Tibial nerve (tissue), 4 donors: Measurements from ENCODE around the gene ARID5B. TPM values are rescaled to one million over a fixed set of nuclear protein-coding genes. Genes with fewer than 3 reads are reported as not detected.

ENCODE experiments used
- DNase-seq, 2 donors: peaks; one replicate each; pipeline ENCODE4 v3.0.0-alpha.2; 2019; ENCODE audit warnings: low spot score in 2 of 2
- H3K27ac ChIP-seq, 4 donors: fragments of 200-600 bp; sonication (generic) in 3 of 4; one replicate each; pipeline ENCODE4 v1.5.1; 2017 to 2019; ENCODE audit warnings: mild to moderate bottlenecking in 1 of 4
- H3K27me3 ChIP-seq, 2 donors: fragments of 200-600 bp; sonication (generic) in 1 of 2; one replicate each; pipeline versions ENCODE4 v1.5.1 to v1.6.0; 2017 to 2019
- H3K36me3 ChIP-seq, 3 donors: fragments of 200-600 bp; sonication (generic); one replicate each; pipeline ENCODE4 v1.5.1; 2018 to 2019
- H3K4me1 ChIP-seq, 4 donors: fragments of 200-600 bp; sonication (generic) in 3 of 4; one replicate each; pipeline ENCODE4 v1.5.1; 2017 to 2019
- H3K4me3 ChIP-seq, 4 donors: fragments of 200-600 bp; sonication (generic) in 3 of 4; one replicate each; pipeline ENCODE4 v1.5.1; 2017 to 2019; ENCODE audit warnings: mild to moderate bottlenecking in 1 of 4, moderate library complexity in 1 of 4
- H3K9me3 ChIP-seq, 4 donors: fragments of 200-600 bp; sonication (generic) in 3 of 4; one replicate each; pipeline ENCODE4 v1.5.1; 2017 to 2019
- EP300 ChIP-seq, 2 donors: sonication (generic); formaldehyde crosslinking; IDR thresholded peaks; one replicate each; pipeline ENCODE4 v1.6.1; 2017; ENCODE audit warnings: antibody characterized with exemption in 2 of 2, mild to moderate bottlenecking in 1 of 2
- POLR2A ChIP-seq, 2 donors: fragments of 450-650 bp; IDR thresholded peaks; one replicate each; pipeline ENCODE4 v1.6.1; 2017; ENCODE audit warnings: antibody characterized with exemption in 2 of 2, mild to moderate bottlenecking in 2 of 2, moderate library complexity in 2 of 2
- WGBS, 2 donors: methylation state at CpG; one replicate each; pipeline ENCODE4 v1.1.5; 2018; 5-methylcytosine and 5-hydroxymethylcytosine counted together
- total RNA-seq, 4 donors: library from RNA; depleted of rRNA; stranded (reverse); fragments of >200 nt; gene quantifications; one replicate each; pipeline ENCODE4 v1.1.0, GENCODE V29; 2016
- TF ChIP-seq, protein P1 (sequence below), 5 experiments: fragments of 200-600 bp in 3 of 5; fragments of 450-650 bp in 2 of 5; sonication (generic) in 3 of 5; IDR thresholded peaks; one replicate each; pipeline ENCODE4 v1.5.1; 2016 to 2019; ENCODE audit warnings: antibody characterized with exemption in 5 of 5, mild to moderate bottlenecking in 3 of 5, moderate library complexity in 2 of 5

ARID5B gene
- total RNA-seq, 4 donors from 2014 or later = 47.4 to 82.2 (median 62.6) TPM

DNA sequence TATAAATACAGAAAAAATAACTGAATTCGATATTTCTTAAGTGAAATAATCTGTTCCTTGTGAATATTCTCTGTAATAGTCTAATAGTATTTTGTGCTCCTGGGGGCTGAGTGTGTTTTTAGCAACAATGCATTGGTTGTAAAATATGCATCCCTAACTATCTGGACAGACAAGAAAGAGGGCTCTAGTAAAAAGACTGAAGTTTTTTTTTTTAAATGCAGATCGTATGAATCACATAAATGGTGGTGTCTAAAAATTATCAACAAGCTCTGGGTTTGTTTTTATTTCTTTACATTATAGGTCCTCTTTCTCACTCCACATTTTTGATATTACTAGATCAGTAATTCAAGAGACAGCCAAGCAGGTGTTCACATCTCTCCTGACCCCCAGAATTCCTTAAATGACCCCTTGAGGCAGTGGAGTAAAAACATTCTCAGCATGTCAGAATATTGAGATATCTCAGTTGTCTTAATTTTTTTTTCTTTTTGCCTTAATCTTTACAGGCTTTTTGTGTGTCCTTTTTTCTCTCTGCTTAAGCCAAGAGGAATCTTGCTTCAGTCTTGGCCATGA is 18.2 kb downstream of the ARID5B start:
- DNase-seq = no peak
- no peak overlapping the region for H3K27ac ChIP-seq
- WGBS, 2 donors = 48 to 62% methylated on average over 2 of the region's 2 CpGs
- no peaks in the 10 kb centered on the region for H3K27me3 ChIP-seq
- peaks cover 0 to 4% (median 0%) of the 10 kb centered on the region in 3 donors for H3K36me3 ChIP-seq
- H3K9me3 ChIP-seq = no peaks in the 10 kb centered on the region
- TF ChIP-seq EP300 (IDR thresholded peaks at IDR 0.05) (no peak), POLR2A (IDR thresholded peaks at IDR 0.05) (no peak)
- TF ChIP-seq, protein P1, sequence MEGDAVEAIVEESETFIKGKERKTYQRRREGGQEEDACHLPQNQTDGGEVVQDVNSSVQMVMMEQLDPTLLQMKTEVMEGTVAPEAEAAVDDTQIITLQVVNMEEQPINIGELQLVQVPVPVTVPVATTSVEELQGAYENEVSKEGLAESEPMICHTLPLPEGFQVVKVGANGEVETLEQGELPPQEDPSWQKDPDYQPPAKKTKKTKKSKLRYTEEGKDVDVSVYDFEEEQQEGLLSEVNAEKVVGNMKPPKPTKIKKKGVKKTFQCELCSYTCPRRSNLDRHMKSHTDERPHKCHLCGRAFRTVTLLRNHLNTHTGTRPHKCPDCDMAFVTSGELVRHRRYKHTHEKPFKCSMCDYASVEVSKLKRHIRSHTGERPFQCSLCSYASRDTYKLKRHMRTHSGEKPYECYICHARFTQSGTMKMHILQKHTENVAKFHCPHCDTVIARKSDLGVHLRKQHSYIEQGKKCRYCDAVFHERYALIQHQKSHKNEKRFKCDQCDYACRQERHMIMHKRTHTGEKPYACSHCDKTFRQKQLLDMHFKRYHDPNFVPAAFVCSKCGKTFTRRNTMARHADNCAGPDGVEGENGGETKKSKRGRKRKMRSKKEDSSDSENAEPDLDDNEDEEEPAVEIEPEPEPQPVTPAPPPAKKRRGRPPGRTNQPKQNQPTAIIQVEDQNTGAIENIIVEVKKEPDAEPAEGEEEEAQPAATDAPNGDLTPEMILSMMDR (IDR thresholded peaks at IDR 0.05) = no peak
- no peak overlapping the region for H3K4me3 ChIP-seq
- peaks cover 0 to 10% (median 2%) of the 10 kb centered on the region in 4 donors for H3K4me1 ChIP-seq

DNA sequence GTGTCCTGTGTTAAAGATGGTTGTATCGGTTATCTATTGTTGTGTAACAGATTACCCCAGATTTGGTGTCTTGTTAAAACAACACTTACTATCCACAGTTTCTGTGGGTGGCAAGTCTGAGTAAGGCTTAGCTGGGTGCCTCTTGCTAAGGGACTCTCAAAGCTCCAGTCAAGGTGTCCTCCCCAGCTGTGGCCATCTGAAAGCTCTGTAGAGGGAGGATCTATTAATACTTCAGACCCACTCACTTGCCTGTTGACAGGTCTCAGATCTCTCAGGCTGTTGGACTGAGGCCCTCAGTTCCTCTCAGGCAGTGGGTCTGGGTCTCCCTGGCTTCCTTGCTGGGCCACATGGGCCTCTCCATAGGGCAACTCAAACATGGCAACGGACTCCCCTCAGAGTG is 19.6 kb downstream of the ARID5B start:
- H3K27me3 ChIP-seq = no peaks in the 10 kb centered on the region
- no peaks in the 10 kb centered on the region for H3K9me3 ChIP-seq
- WGBS, 2 donors = 99 to 100% methylated on average over 2 of the region's 2 CpGs
- no peak for TF ChIP-seq POLR2A (IDR thresholded peaks at IDR 0.05)
- TF ChIP-seq EP300 (IDR thresholded peaks at IDR 0.05) = no peak
- TF ChIP-seq, protein P1 (IDR thresholded peaks at IDR 0.05) = no peak
- DNase-seq = no peak
- H3K36me3 ChIP-seq = no peaks in the 10 kb centered on the region
- peaks cover 0 to 10% (median 2%) of the 10 kb centered on the region in 4 donors for H3K4me1 ChIP-seq
- H3K27ac ChIP-seq = no peak overlapping the region
- no peak overlapping the region for H3K4me3 ChIP-seq

DNA sequence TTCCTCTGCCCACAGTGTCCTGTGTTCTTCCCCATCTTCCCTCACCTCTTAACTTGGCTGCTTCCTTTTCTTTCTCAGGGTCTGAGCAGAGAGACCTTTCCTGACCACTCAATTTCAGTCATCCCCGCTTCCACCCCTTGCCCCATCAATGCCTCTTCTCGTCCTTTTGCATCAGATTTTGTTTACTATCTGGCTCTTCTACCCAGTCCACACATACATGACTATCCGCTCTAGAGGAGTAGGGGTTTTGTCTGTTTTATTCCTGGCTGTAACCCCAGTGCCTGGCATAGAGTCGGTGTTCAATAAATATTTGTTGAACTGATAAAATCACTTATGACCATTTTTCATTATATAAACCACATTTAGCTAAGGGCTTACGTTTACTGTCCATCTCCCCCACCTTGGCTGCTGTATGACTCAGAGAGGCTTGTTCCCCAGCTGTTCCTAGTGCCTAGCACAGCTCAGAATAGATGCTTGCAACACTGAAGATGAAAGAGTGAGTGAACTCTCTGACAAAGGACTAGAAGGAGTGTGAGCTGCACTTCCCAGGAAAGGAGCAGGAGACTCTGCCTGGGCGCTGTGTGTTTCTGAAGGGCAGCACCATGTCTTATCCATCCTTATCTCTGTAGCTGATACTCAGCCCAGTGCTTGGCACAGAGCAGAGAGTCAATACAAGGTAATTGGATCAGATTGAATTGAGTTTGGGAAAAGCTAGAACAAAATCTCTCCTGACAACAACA is 21.9 kb downstream of the ARID5B start:
- TF ChIP-seq EP300 (IDR thresholded peaks at IDR 0.05) (no peak), POLR2A (IDR thresholded peaks at IDR 0.05) (no peak)
- TF ChIP-seq, protein P1 (IDR thresholded peaks at IDR 0.05) = no peak
- 75% methylated on average over 6 of the region's 6 CpGs for WGBS, 2 donors

DNA sequence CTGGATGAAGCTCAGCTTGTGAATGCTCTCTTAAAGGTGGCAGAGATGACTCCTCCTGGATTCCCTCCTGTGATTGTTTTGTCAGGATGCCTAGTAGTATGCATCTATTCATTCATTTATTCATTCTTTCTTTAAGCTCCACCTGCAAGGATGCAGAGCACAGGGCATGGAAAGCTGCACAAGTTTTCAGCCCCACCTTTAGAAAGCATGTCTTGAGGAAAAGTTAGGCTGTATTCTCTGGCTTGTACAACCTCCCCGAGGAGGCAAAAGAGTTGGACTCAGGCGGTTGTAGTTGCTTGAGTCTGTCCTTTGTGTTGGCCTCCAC is 22.4 kb downstream of the ARID5B start:
- Histone ChIP-seq H3K4me1 (peaks cover 0 to 10% (median 0%) of the 10 kb centered on the region in 4 donors), H3K9me3 (no peaks in the 10 kb centered on the region), H3K27me3 (no peaks in the 10 kb centered on the region), H3K4me3 (no peak overlapping the region), H3K36me3 (no peaks in the 10 kb centered on the region), H3K27ac (no peak overlapping the region)
- no peak for TF ChIP-seq POLR2A (IDR thresholded peaks at IDR 0.05)
- no peak for TF ChIP-seq EP300 (IDR thresholded peaks at IDR 0.05)
- 37 to 63% methylated on average over 2 of the region's 2 CpGs for WGBS, 2 donors
- no peak for DNase-seq

More for the DNA sequence above, 21.9 kb downstream of the ARID5B start:
- Histone ChIP-seq H3K27me3 (no peaks in the 10 kb centered on the region), H3K4me1 (peaks cover 0 to 10% (median 0%) of the 10 kb centered on the region in 4 donors), H3K4me3 (no peak overlapping the region), H3K9me3 (no peaks in the 10 kb centered on the region), H3K27ac (no peak overlapping the region), H3K36me3 (no peaks in the 10 kb centered on the region)
- no peak for DNase-seq

DNA sequence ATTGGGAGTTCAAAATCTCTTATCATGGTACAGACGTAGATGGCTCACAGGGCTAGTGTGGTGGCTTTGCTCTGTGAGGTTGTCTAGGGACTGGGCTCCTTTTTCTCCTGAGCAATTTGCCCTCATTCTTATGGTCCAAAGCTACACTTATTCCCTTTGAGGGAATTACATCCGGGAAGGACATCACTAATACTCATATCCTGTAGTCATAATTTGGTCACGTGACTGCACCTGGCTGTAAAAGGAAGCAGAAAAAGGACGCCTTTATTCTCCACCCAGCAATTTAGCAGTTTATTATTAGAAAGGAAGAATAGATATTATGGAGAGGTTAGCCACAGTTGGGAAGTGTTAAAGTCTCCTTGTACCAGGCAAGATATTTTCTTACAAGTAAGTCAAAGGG is 28.1 kb downstream of the ARID5B start:
- TF ChIP-seq, protein P1 (IDR thresholded peaks at IDR 0.05) = no peak
- TF ChIP-seq EP300 (IDR thresholded peaks at IDR 0.05) = no peak
- TF ChIP-seq POLR2A (IDR thresholded peaks at IDR 0.05) = no peak
- no peak for DNase-seq
- Histone ChIP-seq H3K4me3 (no peak overlapping the region), H3K27me3 (no peaks in the 10 kb centered on the region), H3K27ac (no peak overlapping the region), H3K36me3 (no peaks in the 10 kb centered on the region), H3K4me1 (no peaks in the 10 kb centered on the region), H3K9me3 (peaks cover 0 to 5% (median 0%) of the 10 kb centered on the region in 4 donors)
- WGBS, 2 donors = 82 to 87% methylated on average over 4 of the region's 4 CpGs
